Suprapubic skin (tissue), 4 donors: ENCODE results near the gene NNAT. TPM values are rescaled to one million over a fixed set of nuclear protein-coding genes. Genes with fewer than 3 reads are reported as not detected.

Experiments
- DNase-seq, 2 donors: peaks; one replicate each; pipeline ENCODE4 v3.0.0-alpha.2; 2019; ENCODE audit warnings: low spot score in 2 of 2
- H3K27ac ChIP-seq: fragments of 200-600 bp; sonication (generic); one replicate; pipeline ENCODE4 v1.5.1; 2019
- H3K27me3 ChIP-seq: fragments of 200-600 bp; sonication (generic); one replicate; pipeline ENCODE4 v1.5.1; 2019
- H3K36me3 ChIP-seq: fragments of 200-600 bp; sonication (generic); one replicate; pipeline ENCODE4 v1.5.1; 2019
- H3K4me1 ChIP-seq: fragments of 200-600 bp; sonication (generic); one replicate; pipeline ENCODE4 v1.5.1; 2019
- H3K4me3 ChIP-seq: fragments of 200-600 bp; sonication (generic); one replicate; pipeline ENCODE4 v1.5.1; 2019; ENCODE audit warnings: mild to moderate bottlenecking
- H3K9me3 ChIP-seq: fragments of 200-600 bp; sonication (generic); one replicate; pipeline ENCODE4 v1.5.1; 2019
- CTCF ChIP-seq, 2 donors: fragments of 200-600 bp in 1 of 2; fragments of 450-650 bp in 1 of 2; sonication (generic) in 1 of 2; IDR thresholded peaks; one replicate each; pipeline ENCODE4 v1.5.1; 2016 to 2019; ENCODE audit warnings: antibody characterized with exemption in 2 of 2, mild to moderate bottlenecking in 1 of 2, moderate library complexity in 1 of 2
- EP300 ChIP-seq: sonication (generic); formaldehyde crosslinking; IDR thresholded peaks from one replicate; pipeline ENCODE4 v1.6.1; 2017; ENCODE audit warnings: antibody characterized with exemption
- POLR2A ChIP-seq, 2 donors: fragments of 450-650 bp; IDR thresholded peaks; one replicate each; pipeline ENCODE4 v1.6.1; 2017; ENCODE audit warnings: antibody characterized with exemption in 2 of 2, mild to moderate bottlenecking in 2 of 2, moderate library complexity in 2 of 2
- POLR2AphosphoS5 ChIP-seq, 3 donors: sonication (generic); formaldehyde crosslinking; IDR thresholded peaks; one replicate each; pipeline ENCODE4 v1.6.1; 2017; ENCODE audit warnings: antibody characterized with exemption in 3 of 3
- WGBS: methylation state at CpG from one replicate; pipeline ENCODE4 v1.1.5; 2018; 5-methylcytosine and 5-hydroxymethylcytosine counted together
- total RNA-seq, 4 donors: library from RNA; depleted of rRNA; stranded (reverse); fragments of >200 nt; gene quantifications; one replicate each; pipeline ENCODE4 v1.1.0, GENCODE V29; 2016

The NNAT gene
- total RNA-seq, 4 donors from 2014 or later, result 3.0 to 15.2 (median 6.2) TPM

GRCh38 chr20:37522260-37523011 lies 1.4 kb downstream of the NNAT start:
- Histone ChIP-seq H3K4me3 (peak overlapping the region; percentile 8), H3K36me3 (peaks cover 9% of the 10 kb centered on the region), H3K27ac (no peak overlapping the region), H3K9me3 (no peaks in the 10 kb centered on the region), H3K27me3 (no peaks in the 10 kb centered on the region), H3K4me1 (peaks cover 81% of the 10 kb centered on the region)
- 52% methylated on average over 11 of the region's 36 CpGs for WGBS
- no peak for DNase-seq
- no peak for TF ChIP-seq CTCF (IDR thresholded peaks at IDR 0.05)

- H3K36me3 ChIP-seq, result peaks cover 4% of the 10 kb centered on the region
- peak overlapping the region; percentile 8 for H3K4me3 ChIP-seq
- 50% methylated on average over 13 of the region's 13 CpGs for WGBS
- no peak for DNase-seq
- H3K9me3 ChIP-seq, result no peaks in the 10 kb centered on the region
- TF ChIP-seq CTCF (IDR thresholded peaks at IDR 0.05), result no peak
- TF ChIP-seq POLR2AphosphoS5 (IDR thresholded peaks at IDR 0.05), result no peak
- TF ChIP-seq POLR2A (IDR thresholded peaks at IDR 0.05), result no peak
- no peak for TF ChIP-seq EP300
- no peak overlapping the region for H3K27ac ChIP-seq
- no peaks in the 10 kb centered on the region for H3K27me3 ChIP-seq
- peaks cover 76% of the 10 kb centered on the region for H3K4me1 ChIP-seq
Observed at GRCh38 chr20:37523012-37523391, 2.0 kb downstream of the NNAT start.

- whole genome bisulfite sequencing, result 65% methylated on average over 10 of the region's 10 CpGs
- no peaks in the 10 kb centered on the region for H3K27me3 ChIP-seq
- H3K27ac ChIP-seq, result no peak overlapping the region
- no peak for DNase-seq
- no peaks in the 10 kb centered on the region for H3K36me3 ChIP-seq
- TF ChIP-seq CTCF (IDR thresholded peaks at IDR 0.05) (no peak), EP300 (no peak), POLR2AphosphoS5 (IDR thresholded peaks at IDR 0.05) (no peak), POLR2A (IDR thresholded peaks at IDR 0.05) (no peak)
- no peaks in the 10 kb centered on the region for H3K9me3 ChIP-seq
- H3K4me1 ChIP-seq, result peaks cover 83% of the 10 kb centered on the region
- no peak overlapping the region for H3K4me3 ChIP-seq
Observed at GRCh38 chr20:37523911-37524700, 3.1 kb downstream of the NNAT start.

GRCh38 chr20:37524859-37525708 lies 4.0 kb downstream of the NNAT start:
- Histone ChIP-seq H3K27me3 (no peaks in the 10 kb centered on the region), H3K4me1 (peaks cover 76% of the 10 kb centered on the region), H3K4me3 (peak overlapping the region; percentile 87), H3K27ac (peak overlapping the region; percentile 100), H3K9me3 (no peaks in the 10 kb centered on the region), H3K36me3 (no peaks in the 10 kb centered on the region)
- no peak for DNase-seq
- WGBS, result 33% methylated on average over 6 of the region's 6 CpGs
- TF ChIP-seq EP300 (no peak), POLR2AphosphoS5 (IDR thresholded peaks at IDR 0.05) (no peak), POLR2A (IDR thresholded peaks at IDR 0.05) (no peak)

- H3K4me3 ChIP-seq, result peak overlapping the region; percentile 87
- TF ChIP-seq EP300, result no peak
- no peak for TF ChIP-seq CTCF (IDR thresholded peaks at IDR 0.05)
- no peak for TF ChIP-seq POLR2AphosphoS5 (IDR thresholded peaks at IDR 0.05)
- no peak for TF ChIP-seq POLR2A (IDR thresholded peaks at IDR 0.05)
- no peaks in the 10 kb centered on the region for H3K36me3 ChIP-seq
- peaks cover 70% of the 10 kb centered on the region for H3K4me1 ChIP-seq
- DNase-seq, result no peak
- peak overlapping the region; percentile 100 for H3K27ac ChIP-seq
- H3K27me3 ChIP-seq, result no peaks in the 10 kb centered on the region
- no peaks in the 10 kb centered on the region for H3K9me3 ChIP-seq
- WGBS, result 45% methylated on average over 5 of the region's 5 CpGs
Observed at GRCh38 chr20:37525810-37526209, 4.8 kb downstream of the NNAT start.
